RWPE2 (cell line): ENCODE results near the gene NEDD4L.
"Not testable (repeated sequence)": the region's sequence is repeated elsewhere in the genome, so short reads cannot be mapped to it uniquely, and the experiment has no call there.

Experiments
- ATAC-seq: fragments of 200-7000 bp; cut with Tn5 transposase; 3 replicates; pipeline ENCODE4 v1.9.1; 2021; ENCODE audit warnings: low read depth
- DNase-seq: peaks from one replicate; pipeline ENCODE4 v3.0.0-alpha.2; 2020; ENCODE audit warnings: low spot score
- H3K27ac ChIP-seq: fragments of 450-650 bp; 2 replicates; pipeline ENCODE4 v1.5.1; 2017; ENCODE audit warnings: mild to moderate bottlenecking; ENCODE audit not compliant: poor library complexity, severe bottlenecking
- H3K27me3 ChIP-seq: fragments of 250-450 bp; sonication (Bioruptor Pico); 2 replicates; pipeline ENCODE4 v1.5.1; 2021; ENCODE audit warnings: mild to moderate bottlenecking, moderate library complexity; ENCODE audit not compliant: insufficient read depth, poor library complexity, severe bottlenecking
- H3K36me3 ChIP-seq: fragments of 250-450 bp; sonication (Bioruptor Pico); 2 replicates; pipeline ENCODE4 v1.5.1; 2020; ENCODE audit warnings: low read depth, mild to moderate bottlenecking, moderate library complexity
- H3K4me1 ChIP-seq: fragments of 250-450 bp; sonication (Bioruptor Pico); 2 replicates; pipeline ENCODE4 v1.5.1; 2021; ENCODE audit warnings: mild to moderate bottlenecking, moderate library complexity; ENCODE audit not compliant: insufficient read depth, poor library complexity, severe bottlenecking
- H3K4me3 ChIP-seq: fragments of 250-450 bp; sonication (Bioruptor Pico); 2 replicates; pipeline ENCODE4 v1.5.1; 2021; ENCODE audit warnings: mild to moderate bottlenecking, moderate library complexity; ENCODE audit not compliant: severe bottlenecking
- H3K9me3 ChIP-seq: fragments of 250-450 bp; sonication (Bioruptor Pico); 2 replicates; pipeline ENCODE4 v1.5.1; 2021; ENCODE audit warnings: mild to moderate bottlenecking, moderate library complexity; ENCODE audit not compliant: severe bottlenecking
- CTCF ChIP-seq: fragments of 450-650 bp; IDR thresholded peaks from one replicate; pipeline ENCODE4 v1.5.1; 2017; ENCODE audit warnings: mild to moderate bottlenecking, moderate library complexity; ENCODE audit not compliant: poor library complexity, severe bottlenecking

Gene NEDD4L

GRCh38 chr18:58167073-58167472 is 123.0 kb downstream of the NEDD4L start:
- TF ChIP-seq CTCF = no peak
- ATAC-seq (no peak), DNase-seq (no peak)
- no peaks in the 10 kb centered on the region for H3K27me3 ChIP-seq
- no peaks in the 10 kb centered on the region for H3K36me3 ChIP-seq
- H3K27ac ChIP-seq = no peak overlapping the region
- H3K4me1 ChIP-seq = no peaks in the 10 kb centered on the region
- no peak overlapping the region for H3K4me3 ChIP-seq
- H3K9me3 ChIP-seq = no peaks in the 10 kb centered on the region

- Histone ChIP-seq H3K36me3 (no peaks in the 10 kb centered on the region), H3K9me3 (no peaks in the 10 kb centered on the region), H3K27ac (no peak overlapping the region), H3K4me3 (no peak overlapping the region), H3K4me1 (no peaks in the 10 kb centered on the region), H3K27me3 (no peaks in the 10 kb centered on the region)
- DNase-seq (no peak), ATAC-seq (no peak)
- no peak for TF ChIP-seq CTCF
These were observed 124.2 kb downstream of the NEDD4L start for GRCh38 chr18:58168221-58168620.

GRCh38 chr18:58168993-58169392 is 125.0 kb downstream of the NEDD4L start:
- no peaks in the 10 kb centered on the region for H3K4me1 ChIP-seq
- H3K9me3 ChIP-seq = no peaks in the 10 kb centered on the region
- no peaks in the 10 kb centered on the region for H3K27me3 ChIP-seq
- H3K4me3 ChIP-seq = no peak overlapping the region
- no peak for ATAC-seq
- DNase-seq = no peak
- no peak overlapping the region for H3K27ac ChIP-seq
- no peaks in the 10 kb centered on the region for H3K36me3 ChIP-seq
- TF ChIP-seq CTCF = no peak

- no peaks in the 10 kb centered on the region for H3K27me3 ChIP-seq
- H3K27ac ChIP-seq = no peak overlapping the region
- H3K36me3 ChIP-seq = no peaks in the 10 kb centered on the region
- DNase-seq (no peak), ATAC-seq (no peak)
- no peak overlapping the region for H3K4me3 ChIP-seq
- no peaks in the 10 kb centered on the region for H3K4me1 ChIP-seq
- TF ChIP-seq CTCF = no peak
- H3K9me3 ChIP-seq = no peaks in the 10 kb centered on the region
These were observed 125.4 kb downstream of the NEDD4L start for GRCh38 chr18:58169472-58169871.

GRCh38 chr18:58170036-58170435 is 126.0 kb downstream of the NEDD4L start:
- not testable (repeated sequence) for H3K36me3 ChIP-seq, ATAC-seq, H3K9me3 ChIP-seq, H3K4me3 ChIP-seq, H3K27ac ChIP-seq, H3K4me1 ChIP-seq, DNase-seq, H3K27me3 ChIP-seq

GRCh38 chr18:58172031-58172430 is 128.0 kb downstream of the NEDD4L start:
- DNase-seq (no peak), ATAC-seq (no peak)
- Histone ChIP-seq H3K27me3 (no peaks in the 10 kb centered on the region), H3K4me3 (no peak overlapping the region), H3K36me3 (no peaks in the 10 kb centered on the region), H3K4me1 (peaks cover 5% of the 10 kb centered on the region), H3K9me3 (no peaks in the 10 kb centered on the region), H3K27ac (no peak overlapping the region)
- TF ChIP-seq CTCF = no peak
